Fibroblast of skin of back (primary cell): ENCODE results near the gene GPR50. TPM values are rescaled to one million over a fixed set of nuclear protein-coding genes. Genes with fewer than 3 reads are reported as not detected.

ENCODE experiments used
- DNase-seq: peaks from one replicate; pipeline ENCODE4 v3.0.0-alpha.2; 2013
- polyA plus RNA-seq, 2 experiments: library from polyadenylated mRNA; unstranded; fragments of 120-200 nt; gene quantifications; one replicate each; pipeline ENCODE4 v1.2.1, GENCODE V29; 2013; ENCODE audit not compliant: insufficient read length in 2 of 2

GPR50 gene
- polyA plus RNA-seq (2013, experiment 1 of 2; ENCODE audit: insufficient read length), result not detected
- not detected for polyA plus RNA-seq (2013, experiment 2 of 2; ENCODE audit: insufficient read length)

- DNase-seq, result no peak
Observed at GRCh38 chrX:151176231-151176750, at the start of gene GPR50. GPR50 (plus strand) TSS chrX:151176584; CDS start chrX:151176722, 138 bp downstream.

- no peak for DNase-seq
Observed at GRCh38 chrX:151132531-151132930, 43.9 kb upstream of the GPR50 start.

- peak; percentile 25 for DNase-seq
Observed at GRCh38 chrX:151151665-151152267, 24.6 kb upstream of the GPR50 start.

GRCh38 chrX:151153086-151153485 lies 23.3 kb upstream of the GPR50 start:
- peak; percentile 36 for DNase-seq

GRCh38 chrX:151153667-151154066 lies 22.7 kb upstream of the GPR50 start:
- DNase-seq, result no peak

- no peak for DNase-seq
Observed at GRCh38 chrX:151155234-151155633, 21.1 kb upstream of the GPR50 start.

GRCh38 chrX:151161690-151162089 lies 14.7 kb upstream of the GPR50 start:
- DNase-seq, result no peak

- DNase-seq, result no peak
Observed at GRCh38 chrX:151167791-151168345, 8.5 kb upstream of the GPR50 start.

GRCh38 chrX:151169783-151170182 lies 6.6 kb upstream of the GPR50 start:
- DNase-seq, result no peak

- DNase-seq, result no peak
Observed at GRCh38 chrX:151174581-151175282, 1.7 kb upstream of the GPR50 start.

- no peak for DNase-seq
Observed at GRCh38 chrX:151175283-151176062, 911 bp upstream of the GPR50 start.

GRCh38 chrX:151177141-151178027 lies 1.0 kb downstream of the GPR50 start:
- peak; percentile 0 for DNase-seq

- no peak for DNase-seq
Observed at GRCh38 chrX:151178746-151179145, 2.4 kb downstream of the GPR50 start.

GRCh38 chrX:151180400-151180799 lies 4.0 kb downstream of the GPR50 start:
- DNase-seq, result no peak

GRCh38 chrX:151181088-151181487 lies 4.7 kb downstream of the GPR50 start:
- no peak for DNase-seq

GRCh38 chrX:151183233-151183753 lies 6.9 kb downstream of the GPR50 start:
- DNase-seq, result no peak

GRCh38 chrX:151183912-151184565 lies 7.7 kb downstream of the GPR50 start:
- DNase-seq, result no peak

GRCh38 chrX:151184705-151185104 lies 8.3 kb downstream of the GPR50 start:
- DNase-seq, result no peak

GRCh38 chrX:151206871-151207270 lies 30.5 kb downstream of the GPR50 start:
- DNase-seq, result no peak

GRCh38 chrX:151225843-151226242 lies 49.5 kb downstream of the GPR50 start:
- DNase-seq, result no peak

GRCh38 chrX:151226941-151227340 lies 50.6 kb downstream of the GPR50 start:
- no peak for DNase-seq
